GM21423 (cell line): ENCODE results near the gene MYBBP1A.

Experiments used
- ATAC-seq: cut with Tn5 transposase; IDR thresholded peaks from one replicate; pipeline ENCODE4 v1.9.1; 2021; ENCODE audit warnings: mild to moderate bottlenecking, moderate library complexity; ENCODE audit not compliant: unreplicated experiment

Gene MYBBP1A

DNA sequence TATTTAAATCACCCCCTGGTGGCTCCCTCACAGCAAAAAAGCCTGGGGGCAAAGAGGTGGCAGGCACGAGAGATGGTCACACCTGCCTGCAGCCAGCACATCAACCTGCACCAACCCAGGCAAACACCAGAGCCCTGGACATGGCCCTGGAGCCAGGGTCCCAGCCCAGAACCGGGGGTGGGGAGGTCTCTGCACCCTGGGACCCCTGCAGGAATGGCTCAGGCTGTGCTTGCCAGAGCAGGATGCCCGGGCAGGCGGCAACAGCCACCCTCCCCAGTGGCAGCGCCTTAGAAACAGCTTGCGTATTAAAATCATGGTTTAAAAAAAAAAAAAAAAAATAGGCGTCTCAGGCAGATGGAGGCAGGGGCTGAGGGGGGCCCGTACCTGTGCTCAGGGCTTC is 16.2 kb downstream of the MYBBP1A start:
- ATAC-seq, result no peak

DNA sequence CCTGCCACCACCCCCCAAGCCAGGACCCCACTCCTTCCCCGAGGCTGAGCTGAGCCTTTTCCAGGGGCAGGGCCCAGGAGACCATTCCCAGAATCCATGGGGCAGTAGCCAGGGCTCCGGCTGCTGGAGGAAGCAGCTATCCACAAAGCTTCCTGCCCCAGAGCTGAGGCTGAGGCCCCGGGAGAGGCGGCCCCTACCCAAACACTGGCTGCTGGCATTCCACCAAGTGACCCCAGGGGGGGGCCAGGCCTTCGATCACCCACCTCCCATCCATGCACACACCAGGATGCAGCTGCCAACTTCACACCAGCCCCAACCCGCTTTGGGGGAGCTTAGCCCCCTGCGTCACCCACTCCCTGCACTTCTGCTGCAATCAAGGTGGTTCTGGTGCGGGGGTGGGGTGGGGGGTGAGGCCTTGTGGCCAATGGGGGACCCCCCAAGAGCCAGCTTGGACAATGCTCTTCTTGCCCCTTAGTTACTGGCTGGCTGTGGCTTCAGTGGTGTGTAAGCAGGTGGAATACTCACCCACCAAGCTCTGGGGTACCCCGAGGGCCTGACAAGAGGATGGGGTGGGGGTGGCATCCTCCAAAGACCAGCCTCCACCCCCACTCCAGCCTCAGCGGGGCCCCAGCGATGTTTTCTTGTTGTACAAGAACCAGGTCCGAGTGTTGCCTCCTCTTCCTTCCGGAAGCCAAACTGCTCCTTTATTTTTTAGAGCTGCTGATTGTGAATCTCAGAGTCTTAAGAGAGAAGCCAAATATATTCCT is 16.8 kb downstream of the MYBBP1A start:
- no peak for ATAC-seq

DNA sequence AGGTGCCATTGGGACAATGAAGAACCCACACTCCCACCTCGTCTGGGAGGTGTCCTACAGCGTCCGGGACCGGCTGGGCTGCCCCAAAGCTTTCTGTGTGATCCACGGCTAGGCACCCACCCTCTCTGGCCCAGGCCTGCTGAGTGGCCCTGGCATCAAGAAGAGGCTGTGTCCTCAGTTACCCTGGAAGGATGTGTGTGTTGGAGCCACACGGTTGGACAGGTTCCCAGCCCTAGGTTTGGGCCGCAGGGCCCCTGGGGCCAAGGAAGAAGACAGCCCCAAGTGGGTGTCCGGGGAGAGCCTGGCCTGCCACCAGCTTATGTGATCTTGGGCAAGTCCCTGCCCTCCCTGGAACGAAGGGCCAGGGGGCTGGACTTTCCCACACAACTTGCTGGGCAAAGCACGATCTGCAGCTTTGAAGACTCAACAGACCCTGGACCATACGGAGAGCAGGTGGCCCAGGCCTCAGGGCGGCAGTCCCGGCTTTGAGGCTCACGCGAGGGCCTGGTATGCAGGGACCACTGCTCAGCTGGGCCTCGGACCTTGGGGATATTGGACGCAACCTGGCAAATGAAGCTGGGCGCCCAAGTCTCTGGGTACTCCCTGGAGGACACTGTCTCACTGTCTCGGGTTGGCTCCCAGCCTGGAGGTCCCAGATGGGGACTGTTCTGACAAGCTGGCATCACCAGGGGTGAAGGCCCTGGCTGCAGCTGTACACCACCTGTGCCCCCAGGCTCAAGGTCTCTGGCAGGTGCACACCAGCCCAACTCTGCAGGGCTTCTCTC is 17.5 kb downstream of the MYBBP1A start:
- no peak for ATAC-seq

DNA sequence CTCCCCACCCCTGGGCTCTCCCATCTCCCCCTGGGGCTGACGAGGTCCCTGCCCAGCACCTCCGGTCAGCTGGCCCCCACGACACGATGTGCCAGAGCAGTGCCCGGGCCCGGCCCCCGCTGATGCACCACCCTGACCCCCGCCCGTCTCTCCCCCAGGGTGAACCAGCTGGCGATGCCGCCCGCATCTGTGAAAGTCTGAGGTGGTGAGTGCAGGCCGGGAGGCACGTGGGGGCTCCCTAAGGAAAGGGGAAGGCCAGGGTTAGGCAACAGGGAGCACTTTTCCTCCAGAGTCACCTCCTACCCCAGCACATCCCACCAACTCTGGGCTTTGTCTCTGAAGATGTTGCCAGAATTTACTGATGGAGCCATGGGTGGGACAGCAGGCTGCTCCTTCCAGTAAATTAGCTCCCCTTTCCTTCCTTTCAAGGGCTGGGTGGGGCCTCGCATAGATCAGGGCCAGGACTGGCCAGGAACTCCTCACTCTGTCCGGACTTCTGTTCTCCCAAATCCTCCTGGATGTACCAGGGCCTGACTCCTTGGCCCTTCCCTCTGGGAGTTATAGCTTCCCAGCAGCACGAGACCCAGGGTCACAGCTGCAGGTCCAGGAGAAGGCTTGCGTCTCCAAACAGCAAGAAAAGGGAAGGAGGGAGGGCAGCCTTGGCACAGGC is 18.3 kb downstream of the MYBBP1A start:
- no peak for ATAC-seq

DNA sequence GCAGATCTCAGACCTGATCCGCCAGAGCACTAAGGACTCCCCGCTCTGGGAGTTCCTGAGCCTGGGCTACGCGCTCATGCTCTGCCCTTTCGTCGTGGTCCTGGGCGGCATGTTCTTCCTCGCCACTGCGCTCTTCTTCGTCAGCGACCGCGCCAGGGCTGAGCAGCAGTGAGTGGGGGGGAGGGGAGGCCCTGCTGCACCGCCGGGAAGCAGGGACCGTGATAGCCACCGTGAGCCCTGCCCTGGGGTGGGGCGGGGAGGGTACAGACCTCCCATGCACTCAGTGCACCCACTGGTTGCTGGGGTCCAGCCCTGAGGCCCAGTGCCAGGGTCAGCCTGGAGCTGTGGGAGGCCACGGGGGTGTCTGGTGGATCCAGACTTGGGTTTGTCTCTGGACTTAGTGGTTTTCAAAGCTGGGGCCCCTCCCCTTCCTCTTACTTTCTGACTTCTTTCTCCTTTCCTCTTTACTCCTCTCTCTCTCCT is 18.9 kb downstream of the MYBBP1A start:
- ATAC-seq, result no peak

DNA sequence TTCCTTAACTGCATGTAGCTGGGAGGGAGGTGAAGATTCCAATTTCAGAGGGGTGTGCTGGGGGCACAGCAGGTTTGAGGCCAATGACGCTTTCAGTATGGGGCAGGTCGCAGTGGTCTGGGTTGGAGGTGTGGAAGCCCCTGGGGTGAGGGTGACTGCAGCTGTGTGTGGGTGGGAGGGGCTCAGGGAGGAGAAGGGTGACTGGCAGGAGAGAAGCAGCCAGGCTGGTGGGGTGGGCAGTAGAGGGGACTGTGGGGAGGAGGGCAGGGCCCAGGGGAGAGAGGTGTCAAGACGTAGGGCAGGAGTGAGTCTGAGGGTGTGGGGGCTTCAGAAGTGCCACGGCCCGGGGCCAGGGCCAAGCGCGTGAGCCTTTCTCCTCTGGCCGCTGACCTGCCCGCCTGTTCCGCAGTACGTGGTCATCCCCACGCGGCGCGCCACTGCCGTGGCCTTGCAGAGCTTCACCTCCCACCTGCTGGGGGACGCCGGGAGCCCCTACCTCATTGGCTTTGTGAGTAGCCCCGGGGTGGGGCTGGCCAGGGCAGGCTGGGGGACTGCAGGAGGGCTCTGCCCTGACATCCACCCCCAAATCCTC is 19.4 kb downstream of the MYBBP1A start:
- no peak for ATAC-seq

DNA sequence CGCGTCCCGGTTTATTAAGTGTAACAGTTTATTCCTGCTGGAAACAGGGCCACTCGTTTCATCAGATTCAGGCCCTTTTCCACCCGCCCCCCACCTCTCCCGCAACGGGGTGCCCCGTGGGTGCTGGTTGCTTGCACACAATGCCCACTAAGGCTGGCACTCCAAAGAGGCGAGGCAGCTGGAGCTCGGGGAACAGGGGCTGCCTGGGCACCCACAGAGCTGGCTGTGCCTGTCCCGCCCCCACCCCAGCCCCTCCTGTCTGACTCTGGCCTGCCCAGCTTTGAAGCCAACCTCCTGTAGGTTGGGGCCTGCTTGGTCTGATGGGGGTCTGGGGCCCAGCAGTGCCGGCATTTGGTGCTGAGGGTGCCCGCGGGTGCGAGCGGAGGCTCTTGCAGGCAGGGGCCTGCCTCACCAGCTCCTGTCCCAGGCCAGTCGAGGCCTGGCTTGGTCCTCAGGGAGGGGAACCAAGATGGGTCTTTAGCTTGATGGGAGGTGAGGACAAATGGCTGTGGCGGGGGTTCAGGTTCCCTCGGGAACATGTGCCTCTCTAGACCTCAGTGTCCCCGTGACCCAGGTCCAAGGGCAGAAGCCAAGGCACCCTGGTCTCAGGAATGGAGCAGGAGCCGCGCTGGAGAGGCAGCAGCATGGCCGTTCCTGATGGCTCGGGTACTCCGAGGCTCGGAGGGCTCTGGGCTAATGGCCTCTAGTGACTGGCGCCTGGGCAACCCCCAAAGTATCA is 20.1 kb downstream of the MYBBP1A start:
- ATAC-seq, result no peak

DNA sequence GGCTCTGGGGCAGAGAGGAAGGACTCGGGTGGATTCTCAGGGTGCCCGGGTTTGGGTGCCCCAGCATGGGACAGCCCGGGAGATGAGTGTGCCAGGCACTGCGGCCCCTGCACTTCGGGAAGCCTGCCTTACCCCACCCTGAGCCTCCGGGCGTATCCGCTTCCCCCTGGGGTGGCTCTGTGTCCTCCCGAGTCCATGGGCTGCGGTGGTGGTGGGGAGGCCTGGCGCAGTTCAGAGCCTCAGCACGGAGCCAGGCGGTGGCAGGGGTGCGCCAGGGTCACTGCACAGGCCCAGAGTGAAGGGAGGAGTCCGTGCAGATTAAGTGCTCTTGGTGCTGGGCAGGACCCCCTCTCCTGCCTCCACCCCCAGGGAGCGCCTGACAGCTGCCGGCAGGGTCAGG is 20.7 kb downstream of the MYBBP1A start:
- ATAC-seq, result no peak

DNA sequence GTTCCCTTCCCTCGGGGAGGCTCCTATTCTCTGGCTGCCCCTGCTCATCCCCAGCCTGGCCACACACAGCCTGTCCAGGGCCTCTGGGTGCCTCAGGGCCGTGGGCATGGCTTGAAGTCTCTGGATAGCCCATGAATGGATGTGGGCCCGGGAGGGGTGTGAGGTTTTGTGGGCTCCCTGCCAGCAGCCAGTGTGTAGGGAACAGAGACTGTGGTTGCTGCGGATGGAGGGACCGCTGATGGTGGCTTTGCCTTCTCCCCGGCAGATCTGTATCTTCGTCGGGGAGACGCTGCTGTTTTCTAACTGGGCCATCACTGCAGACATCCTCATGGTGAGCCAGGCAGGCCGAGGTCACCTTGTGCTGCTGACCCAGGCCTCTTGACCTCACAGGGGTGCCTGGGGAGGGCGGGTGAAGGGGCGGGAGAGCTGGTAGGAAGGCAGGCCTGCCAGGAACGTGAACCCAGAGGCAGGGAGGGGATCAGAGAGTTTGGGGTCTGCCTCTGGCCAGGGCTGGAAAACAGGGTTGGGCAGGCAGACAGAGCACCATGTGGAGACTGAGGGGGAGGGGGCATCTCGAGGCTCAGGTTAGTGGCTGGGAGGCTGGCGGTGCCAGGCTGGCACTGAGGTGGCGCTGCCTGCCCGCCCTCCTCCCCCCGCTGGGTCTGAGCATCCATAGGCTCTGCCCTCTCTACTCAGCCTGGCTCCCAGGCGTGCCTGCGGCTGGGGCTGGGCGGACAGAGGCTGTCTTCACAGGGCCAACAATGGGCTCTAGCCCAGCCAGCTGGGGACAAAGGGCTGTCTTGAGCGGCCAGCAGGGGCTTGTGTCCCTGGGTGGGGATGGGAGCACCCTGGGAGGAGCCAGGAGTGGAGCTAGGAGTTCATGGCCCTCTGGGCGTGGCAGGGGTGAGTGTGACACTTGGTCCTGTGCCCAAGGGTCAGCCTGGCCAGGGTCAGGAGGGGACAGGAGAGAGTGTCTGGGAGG is 21.4 kb downstream of the MYBBP1A start:
- no peak for ATAC-seq

DNA sequence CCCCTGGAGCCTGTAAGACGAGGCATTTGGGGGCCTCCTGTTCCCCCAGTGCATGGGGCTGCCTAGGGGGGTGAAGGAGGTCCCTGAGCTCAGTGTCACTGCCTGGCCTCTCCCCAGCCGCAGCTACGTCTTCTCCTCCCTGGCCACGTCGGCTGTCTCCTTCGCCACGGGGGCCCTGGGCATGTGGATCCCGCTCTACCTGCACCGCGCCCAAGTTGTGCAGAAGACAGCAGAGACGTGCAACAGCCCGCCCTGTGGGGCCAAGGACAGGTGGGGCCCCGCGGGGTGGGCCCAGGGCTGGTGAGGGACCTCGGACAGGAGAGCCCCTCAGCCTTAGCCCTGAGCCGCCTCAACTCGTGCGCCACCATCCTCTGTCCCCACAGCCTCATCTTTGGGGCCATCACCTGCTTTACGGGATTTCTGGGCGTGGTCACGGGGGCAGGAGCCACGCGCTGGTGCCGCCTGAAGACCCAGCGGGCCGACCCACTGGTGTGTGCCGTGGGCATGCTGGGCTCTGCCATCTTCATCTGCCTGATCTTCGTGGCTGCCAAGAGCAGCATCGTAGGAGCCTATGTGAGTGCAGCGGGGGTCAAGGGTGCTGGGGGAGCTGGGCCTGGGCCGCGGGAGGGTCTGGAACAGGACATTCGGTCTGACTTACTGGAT is 22.2 kb downstream of the MYBBP1A start:
- ATAC-seq, result no peak

DNA sequence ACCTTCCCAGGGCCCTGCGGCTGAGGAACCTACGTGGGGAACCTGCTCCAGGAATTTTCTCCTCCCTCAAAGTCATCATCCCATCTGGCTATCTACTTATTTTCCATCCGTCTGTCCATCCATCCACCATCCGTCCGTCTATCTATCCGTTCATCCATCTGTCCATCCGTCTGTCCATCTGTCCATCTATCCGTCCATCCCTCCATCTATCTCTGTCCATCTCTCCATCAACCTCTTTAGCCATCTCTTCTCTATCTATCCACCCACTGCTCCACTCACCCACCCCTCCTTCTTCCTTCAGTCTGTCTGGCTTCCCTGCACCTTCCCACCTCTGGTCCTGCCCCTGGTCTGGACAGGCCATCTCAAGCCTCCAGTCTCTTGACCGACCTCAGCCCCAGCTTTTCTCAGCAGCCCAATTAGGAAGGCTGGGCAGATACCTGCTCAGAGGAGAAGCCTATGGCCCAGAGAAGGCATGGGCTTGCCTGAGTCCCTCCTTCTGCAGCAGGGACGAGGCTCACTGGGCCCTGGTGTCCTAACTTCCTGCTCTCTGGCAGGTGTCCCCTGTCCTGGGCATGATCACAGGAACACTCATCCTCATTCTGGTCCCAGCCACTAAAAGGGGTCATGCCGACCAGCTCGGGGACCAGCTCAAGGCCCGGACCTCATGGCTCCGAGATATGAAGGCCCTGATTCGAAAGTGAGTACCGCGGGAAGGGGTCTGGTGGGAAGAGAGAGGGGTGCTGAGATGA is 23.0 kb downstream of the MYBBP1A start:
- no peak for ATAC-seq

DNA sequence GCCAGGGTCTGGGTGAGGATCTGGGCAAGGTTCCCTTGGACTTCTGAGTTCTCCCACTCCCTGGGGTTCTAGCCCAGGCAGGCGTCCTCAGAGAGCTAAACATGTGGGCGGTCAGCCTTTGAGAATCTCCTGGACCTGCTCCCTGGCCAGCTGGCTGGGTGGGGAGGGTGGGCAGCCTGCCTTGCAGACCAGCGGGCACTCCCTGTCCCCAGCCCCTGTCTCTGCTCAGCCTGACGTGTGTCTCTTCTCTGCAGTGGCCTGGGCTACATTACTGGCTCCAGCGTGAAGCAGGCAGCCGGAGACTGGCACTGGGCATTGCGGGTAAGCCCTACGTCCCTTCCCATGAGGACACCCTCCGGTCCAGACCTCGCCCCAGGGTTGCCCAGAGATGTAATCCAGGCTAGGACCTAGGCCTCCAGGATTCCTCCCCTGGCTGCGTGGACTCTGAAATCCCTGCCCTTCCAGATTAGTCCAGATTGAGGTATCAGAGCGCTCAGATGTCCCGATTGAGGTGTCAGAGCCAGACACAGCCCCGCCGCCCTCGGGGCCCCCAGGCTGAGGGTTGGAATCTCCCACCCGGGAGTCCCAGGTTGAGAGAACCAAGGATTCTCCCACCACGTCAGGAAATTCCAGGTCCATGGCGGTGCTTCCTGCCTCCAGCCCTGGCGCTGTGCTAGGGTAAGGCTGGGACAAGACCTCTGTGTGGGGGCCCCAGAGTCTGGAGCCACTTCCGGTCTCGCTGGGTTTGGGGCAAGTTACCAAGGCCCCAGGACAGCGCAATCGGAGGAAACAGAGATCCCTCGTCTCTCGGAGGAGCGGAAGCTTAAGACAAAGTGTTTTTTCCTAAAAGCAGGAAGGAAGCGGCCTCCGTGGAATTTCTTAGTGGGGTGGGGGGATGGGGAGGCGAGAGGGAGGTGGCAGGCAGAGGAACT is 24.1 kb downstream of the MYBBP1A start:
- no peak for ATAC-seq

DNA sequence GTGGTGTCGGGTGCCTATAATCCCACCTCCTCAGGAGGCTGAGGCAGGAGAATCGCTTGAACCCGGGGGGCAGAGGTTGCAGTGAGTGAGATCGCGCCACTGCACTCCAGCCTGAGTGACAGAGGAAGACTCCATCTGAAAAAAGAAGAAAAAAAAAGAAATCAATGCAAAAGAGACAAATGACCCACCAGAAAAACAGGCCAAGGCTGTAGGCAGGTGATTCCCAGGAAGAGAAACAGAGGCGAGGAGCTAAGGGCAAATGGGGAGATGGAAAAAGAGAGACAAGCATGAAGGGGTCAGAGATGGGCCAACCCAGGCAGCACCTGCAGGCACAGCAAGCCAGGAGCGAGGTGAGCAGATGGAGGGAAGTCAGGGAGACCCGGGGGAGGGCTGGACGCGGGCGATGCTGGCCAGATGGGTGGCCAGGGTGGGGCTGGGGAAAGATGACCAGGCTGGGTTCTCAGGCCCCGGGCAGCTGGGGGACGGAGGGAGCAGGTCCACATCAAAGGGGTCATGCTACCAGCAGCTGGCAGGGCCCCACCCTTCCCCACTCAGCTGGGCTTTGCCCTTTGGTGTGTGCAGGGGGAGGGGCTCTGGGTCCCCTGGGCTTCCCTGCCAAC is 25.5 kb downstream of the MYBBP1A start:
- ATAC-seq, result no peak

DNA sequence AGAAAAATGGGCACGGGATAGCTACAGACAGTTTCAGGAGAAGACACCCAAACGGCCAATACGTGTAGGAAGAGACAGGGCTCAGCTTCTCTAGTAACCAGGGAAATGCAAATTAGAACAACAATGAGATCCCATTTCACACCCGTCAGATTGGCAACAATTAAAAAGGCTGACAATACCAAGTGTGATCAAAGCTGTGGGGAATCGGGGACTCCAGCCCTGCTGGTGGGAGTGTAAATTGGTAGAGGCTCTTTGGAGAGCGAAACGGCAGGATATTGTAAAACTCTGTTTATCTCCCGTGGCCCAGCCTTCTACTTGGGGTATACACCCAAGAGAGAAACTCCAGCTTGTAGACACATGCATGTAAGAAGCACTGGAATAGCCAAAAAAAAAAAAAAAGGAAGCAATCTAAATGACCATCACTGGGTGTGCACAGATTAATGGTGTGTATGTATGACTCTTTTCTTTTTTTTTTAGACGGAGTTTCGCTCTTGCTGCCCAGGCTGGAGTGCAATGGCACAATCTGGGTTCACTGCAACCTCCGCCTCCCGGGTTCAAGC is 27.5 kb downstream of the MYBBP1A start:
- ATAC-seq, result no peak

DNA sequence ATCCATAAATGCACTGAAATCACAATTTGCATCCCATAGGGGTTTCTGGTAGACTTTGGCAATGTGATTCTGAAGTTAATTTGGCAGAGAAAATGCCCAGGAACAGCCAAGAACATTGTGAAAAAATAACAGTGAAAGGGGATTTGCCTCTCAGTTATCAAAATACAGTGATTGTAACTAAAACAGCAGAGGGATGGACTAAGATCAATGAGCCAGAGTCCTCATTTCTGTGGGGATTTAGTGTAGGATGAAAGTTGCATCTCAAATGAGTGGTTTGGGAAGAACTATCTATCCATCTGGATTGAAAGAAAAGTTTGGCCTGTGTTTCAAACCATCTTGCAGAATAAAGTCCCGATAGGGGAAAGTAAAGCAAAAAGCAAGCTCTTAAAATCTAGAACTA is 28.1 kb downstream of the MYBBP1A start:
- no peak for ATAC-seq

DNA sequence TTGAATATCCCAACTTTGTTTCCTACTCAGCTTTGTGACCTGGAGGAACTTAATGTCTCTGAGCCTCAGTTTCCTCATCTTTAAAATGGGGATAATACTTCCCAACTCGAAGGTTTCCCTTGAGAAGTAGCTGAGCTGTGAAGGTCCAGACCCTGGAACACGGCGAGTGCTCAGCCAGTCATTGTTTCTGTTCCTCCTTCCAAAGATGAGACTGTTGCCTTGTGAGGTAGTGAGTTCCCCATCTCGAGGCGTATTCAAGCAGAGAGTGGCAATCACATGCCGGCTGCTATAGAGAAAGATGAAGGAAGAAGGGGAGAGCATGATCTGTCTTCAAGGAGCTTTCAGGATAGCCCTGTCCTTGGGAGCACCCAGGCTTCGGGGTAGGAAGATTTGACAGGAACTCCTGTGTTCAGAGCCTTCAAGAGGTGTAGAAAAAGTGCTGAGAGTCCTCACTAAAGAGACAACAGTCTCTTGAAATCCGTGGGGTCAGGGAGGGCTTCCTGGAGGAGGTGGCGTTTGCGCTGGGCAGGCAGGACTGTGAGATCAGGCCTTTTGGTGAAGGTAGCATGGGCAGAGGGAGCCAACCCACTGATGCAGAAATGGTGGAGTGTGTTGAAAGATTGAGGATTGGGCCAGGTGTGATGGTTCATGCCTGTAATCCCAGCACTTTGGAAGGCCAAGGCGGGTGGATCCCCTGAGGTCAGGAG is 29.3 kb downstream of the MYBBP1A start:
- ATAC-seq, result no peak
